Astrocyte (in vitro differentiated cells and primary cell): ENCODE data around the gene KNOP1. TPM values are rescaled to one million over a fixed set of nuclear protein-coding genes. Genes with fewer than 3 reads are reported as not detected.
"Not testable (repeated sequence)": the region's sequence is repeated elsewhere in the genome, so short reads cannot be mapped to it uniquely, and the experiment has no call there.

Experiments used
- DNase-seq: peaks from one replicate; pipeline ENCODE4 v3.0.0-alpha.2; 2010; ENCODE audit warnings: low read depth
- FAIRE-seq: peaks from 2 replicates; lab custom pipeline; 2011; peaks lifted over from hg19 to GRCh38; lab: Jason Lieb, UNC
- H2AFZ ChIP-seq: 2 replicates; pipeline ENCODE4 v1.6.0; 2012; ENCODE audit warnings: low read depth, low read length, inconsistent platforms
- H3K27ac ChIP-seq: 2 replicates; pipeline ENCODE4 v1.5.1; 2011; ENCODE audit warnings: low read depth, low read length, inconsistent platforms
- H3K27me3 ChIP-seq: 2 replicates; pipeline ENCODE4 v1.6.0; 2011; ENCODE audit warnings: low read length, inconsistent platforms; ENCODE audit not compliant: insufficient read depth
- H3K36me3 ChIP-seq: 2 replicates; pipeline ENCODE4 v1.5.1; 2011; ENCODE audit warnings: low read length, inconsistent platforms; ENCODE audit not compliant: insufficient read depth
- H3K4me1 ChIP-seq: 2 replicates; pipeline ENCODE4 v1.5.1; 2011; ENCODE audit warnings: low read length, inconsistent platforms; ENCODE audit not compliant: insufficient read depth
- H3K4me2 ChIP-seq: 2 replicates; pipeline ENCODE4 v1.6.0; 2012; ENCODE audit warnings: low read length, inconsistent platforms
- H3K4me3 ChIP-seq: 2 replicates; pipeline ENCODE4 v1.5.1; 2011; ENCODE audit warnings: low read depth, mild to moderate bottlenecking, low read length, inconsistent platforms; ENCODE audit not compliant: insufficient read depth
- H3K79me2 ChIP-seq: 2 replicates; pipeline ENCODE4 v1.6.0; 2012; ENCODE audit warnings: mild to moderate bottlenecking, low read length, inconsistent platforms; ENCODE audit not compliant: insufficient read depth
- H3K9ac ChIP-seq: 2 replicates; pipeline ENCODE4 v1.6.0; 2012; ENCODE audit warnings: mild to moderate bottlenecking, low read length, inconsistent platforms
- H3K9me3 ChIP-seq: 2 replicates; pipeline ENCODE4 v1.5.1; 2012; ENCODE audit warnings: low read depth, mild to moderate bottlenecking, low read length, inconsistent platforms; ENCODE audit not compliant: insufficient read depth
- H4K20me1 ChIP-seq: 2 replicates; pipeline ENCODE4 v1.6.0; 2012; ENCODE audit warnings: low read length, inconsistent platforms; ENCODE audit not compliant: insufficient read depth
- H3K27ac Mint-ChIP-seq: one replicate; pipeline ENCODE4 v1.8.0; 2021; ENCODE audit warnings: mild to moderate bottlenecking, mixed read lengths; ENCODE audit not compliant: unreplicated experiment
- H3K27me3 Mint-ChIP-seq: one replicate; pipeline ENCODE4 v1.8.0; 2021; ENCODE audit warnings: low read depth, mixed read lengths; ENCODE audit not compliant: unreplicated experiment
- H3K36me3 Mint-ChIP-seq: one replicate; pipeline ENCODE4 v1.8.0; 2021; ENCODE audit warnings: low read depth, mixed read lengths; ENCODE audit not compliant: unreplicated experiment
- H3K4me1 Mint-ChIP-seq: one replicate; pipeline ENCODE4 v1.8.0; 2021; ENCODE audit warnings: low read depth, mixed read lengths; ENCODE audit not compliant: unreplicated experiment
- H3K4me3 Mint-ChIP-seq: one replicate; pipeline ENCODE4 v1.8.0; 2021; ENCODE audit warnings: mild to moderate bottlenecking, moderate library complexity, mixed read lengths; ENCODE audit not compliant: unreplicated experiment
- H3K9me3 Mint-ChIP-seq: one replicate; pipeline ENCODE4 v1.8.0; 2021; ENCODE audit warnings: mild to moderate bottlenecking, mixed read lengths; ENCODE audit not compliant: unreplicated experiment
- CTCF ChIP-seq: IDR thresholded peaks from 2 replicates; pipeline ENCODE4 v1.5.1; 2011; ENCODE audit warnings: low read depth, mild to moderate bottlenecking, inconsistent platforms, low read length, moderate library complexity; ENCODE audit not compliant: insufficient read depth
- EZH2 ChIP-seq: IDR thresholded peaks from 2 replicates; pipeline ENCODE4 v1.6.1; 2012; ENCODE audit warnings: mild to moderate bottlenecking, low read length, inconsistent platforms; ENCODE audit not compliant: insufficient read depth
- total RNA-seq: library from RNA; stranded (reverse); gene quantifications from 2 replicates; pipeline ENCODE4 v1.2.1, GENCODE V29; 2021

The KNOP1 gene
- total RNA-seq, 1 donor from 2014 or later, result 22.9 TPM

DNA sequence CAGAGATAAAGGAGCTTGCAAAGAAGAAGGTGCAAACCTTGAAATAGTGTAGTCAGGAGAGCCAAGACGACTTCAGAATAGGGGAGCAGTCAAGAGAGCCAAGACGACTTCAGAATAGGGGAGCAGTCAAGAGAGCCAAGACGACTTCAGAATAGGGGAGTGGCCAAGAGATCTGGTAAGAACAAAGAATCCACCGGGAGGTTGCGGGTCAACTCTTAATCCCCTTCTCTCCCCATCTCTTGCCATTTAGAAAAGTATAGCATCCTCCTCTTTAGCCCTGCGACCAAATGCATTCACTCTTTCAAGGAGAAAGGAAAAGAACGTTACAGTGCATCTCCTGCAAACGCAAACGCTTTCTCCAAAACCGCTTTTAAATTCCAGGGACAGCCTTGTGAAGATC, 713 bp downstream of the KNOP1 start:
- H3K27ac ChIP-seq, result peak overlapping the region; percentile 77
- peaks cover 5% of the 10 kb centered on the region for H3K36me3 ChIP-seq
- peak overlapping the region; percentile 70 for H3K27ac Mint-ChIP-seq
- peaks cover 70% of the 10 kb centered on the region for H3K79me2 ChIP-seq
- no peak for FAIRE-seq
- H3K4me1 ChIP-seq, result peaks cover 14% of the 10 kb centered on the region
- no peaks in the 10 kb centered on the region for H3K9me3 Mint-ChIP-seq
- peaks cover 23% of the 10 kb centered on the region for H4K20me1 ChIP-seq
- peak overlapping the region; percentile 85 for H3K4me3 ChIP-seq
- H3K4me2 ChIP-seq, result peak overlapping the region; percentile 86
- no peak for DNase-seq
- peaks cover 11% of the 10 kb centered on the region for H3K36me3 Mint-ChIP-seq
- peak overlapping the region; percentile 81 for H3K9ac ChIP-seq
- H3K27me3 Mint-ChIP-seq, result no peaks in the 10 kb centered on the region
- no peaks in the 10 kb centered on the region for H3K9me3 ChIP-seq
- H3K4me1 Mint-ChIP-seq, result peaks cover 7% of the 10 kb centered on the region
- TF ChIP-seq EZH2, result no peak
- TF ChIP-seq CTCF, result no peak
- peak overlapping the region; percentile 94 for H3K4me3 Mint-ChIP-seq
- peak overlapping the region; percentile 100 for H2AFZ ChIP-seq
- no peaks in the 10 kb centered on the region for H3K27me3 ChIP-seq

DNA sequence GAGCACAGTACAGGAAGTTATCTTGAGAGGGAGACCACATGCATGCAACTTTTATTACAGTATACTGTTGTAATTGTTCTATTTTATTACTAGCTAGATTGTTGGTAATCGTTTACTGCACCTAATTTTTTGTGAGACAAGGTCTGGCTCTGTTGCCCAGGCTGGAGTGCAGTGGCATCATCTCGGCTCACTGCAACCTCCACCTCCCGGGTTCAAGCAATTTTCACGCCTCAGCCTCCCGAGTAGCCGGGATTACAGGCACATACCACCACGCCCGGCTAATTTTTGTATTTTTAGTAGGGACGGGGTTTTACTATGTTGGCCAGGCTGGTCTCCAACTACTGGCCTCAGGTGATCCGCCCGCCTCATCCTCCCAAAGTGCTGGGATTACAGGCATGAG, 1.3 kb downstream of the KNOP1 start:
- Histone ChIP-seq H3K9ac (peak overlapping the region; percentile 81), H4K20me1 (peaks cover 29% of the 10 kb centered on the region), H3K4me2 (peak overlapping the region; percentile 86), H3K4me3 (peak overlapping the region; percentile 85), H3K79me2 (peaks cover 74% of the 10 kb centered on the region), H3K4me1 (peaks cover 14% of the 10 kb centered on the region)
- H3K36me3 Mint-ChIP-seq, result peaks cover 12% of the 10 kb centered on the region
- not testable (repeated sequence) for FAIRE-seq, H3K9me3 ChIP-seq, H2AFZ ChIP-seq, H3K9me3 Mint-ChIP-seq, H3K4me1 Mint-ChIP-seq, H3K27ac ChIP-seq, H3K36me3 ChIP-seq, H3K27me3 Mint-ChIP-seq, H3K27me3 ChIP-seq, DNase-seq
- peak overlapping the region; percentile 94 for H3K4me3 Mint-ChIP-seq
- H3K27ac Mint-ChIP-seq, result peak overlapping the region; percentile 70

GRCh38 chr16:19716183-19716582, 1.8 kb downstream of the KNOP1 start:
- Histone ChIP-seq H3K4me3 (peak overlapping the region; percentile 85), H3K9ac (no peak overlapping the region), H3K4me2 (peak overlapping the region; percentile 86), H3K9me3 (no peaks in the 10 kb centered on the region), H3K36me3 (peaks cover 5% of the 10 kb centered on the region), H3K4me1 (peaks cover 15% of the 10 kb centered on the region), H4K20me1 (peaks cover 33% of the 10 kb centered on the region), H3K27ac (no peak overlapping the region), H2AFZ (no peak overlapping the region), H3K79me2 (peaks cover 80% of the 10 kb centered on the region), H3K27me3 (no peaks in the 10 kb centered on the region)
- no peak for TF ChIP-seq EZH2
- no peak for TF ChIP-seq CTCF
- Mint-ChIP-seq H3K9me3 (no peaks in the 10 kb centered on the region), H3K27me3 (no peaks in the 10 kb centered on the region), H3K36me3 (peaks cover 17% of the 10 kb centered on the region), H3K27ac (peak overlapping the region; percentile 70), H3K4me3 (peak overlapping the region; percentile 94), H3K4me1 (peaks cover 7% of the 10 kb centered on the region)
- no peak for DNase-seq
- no peak for FAIRE-seq
